HAP-1 (cell line): Measurements from ENCODE around the gene DSP.
A peak's percentile ranks its signal among the peaks of the same experiment; 100 is the strongest.

Experiments
- DNase-seq, 2 experiments: peaks; one replicate each; pipeline ENCODE4 v3.0.0-alpha.2; 2016 to 2020; ENCODE audit warnings: low spot score in 2 of 2
- H3K27me3 ChIP-seq: fragments of 250-450 bp; sonication (Bioruptor Pico); 2 replicates; pipeline ENCODE4 v1.5.1; 2020; ENCODE audit warnings: low read depth, mild to moderate bottlenecking, moderate library complexity
- H3K36me3 ChIP-seq: fragments of 250-450 bp; sonication (Bioruptor Pico); replicated peaks from 2 replicates; pipeline ENCODE4 v1.5.1; 2020; ENCODE audit warnings: mild to moderate bottlenecking
- H3K4me1 ChIP-seq: fragments of 250-450 bp; sonication (Bioruptor Pico); 2 replicates; pipeline ENCODE4 v1.5.1; 2020; ENCODE audit warnings: mild to moderate bottlenecking
- H3K4me3 ChIP-seq: fragments of 250-450 bp; sonication (Bioruptor Pico); 2 replicates; pipeline ENCODE4 v1.5.1; 2020; ENCODE audit warnings: mild to moderate bottlenecking, moderate library complexity
- H3K9me3 ChIP-seq: fragments of 250-450 bp; sonication (Bioruptor Pico); 2 replicates; pipeline ENCODE4 v1.5.1; 2020; ENCODE audit warnings: mild to moderate bottlenecking, moderate library complexity
- in situ Hi-C: fragments of 300-500 bp; cut with MboI; formaldehyde crosslinking; loops from 3 replicates; pipeline ENCODE4 v1.14.3; 2020; ENCODE audit warnings: low sequenced_read_pairs, inconsistent platforms, mixed read lengths

The DSP gene

GRCh38 chr6:7541175-7542064 lies at the start of gene DSP:
Gene DSP (plus strand): TSS chr6:7541671. CDS start chr6:7541916, 245 bp downstream.
- H3K27me3 ChIP-seq: no peaks in the 10 kb centered on the region
- peak within 1 kb of the TSS; percentile 78 for H3K4me3 ChIP-seq

GRCh38 chr6:7493866-7494265 lies 47.6 kb upstream of the DSP start:
- Histone ChIP-seq H3K4me3 (no peak overlapping the region), H3K27me3 (peaks cover 11% of the 10 kb centered on the region; the same call in 1 of the 2 replicates), H3K9me3 (no peaks in the 10 kb centered on the region), H3K4me1 (no peaks in the 10 kb centered on the region), H3K36me3 (no peaks in the 10 kb centered on the region)
- in situ Hi-C loops: no loop called here
- DNase-seq: no peak

More at GRCh38 chr6:7541175-7542064, at the start of gene DSP:
- H3K9me3 ChIP-seq: no peaks in the 10 kb centered on the region
- H3K36me3 ChIP-seq: no peaks in the 10 kb centered on the region
- peak; percentile 41 to 80 for DNase-seq
- peaks cover 22% of the 10 kb centered on the region for H3K4me1 ChIP-seq
- in situ Hi-C loops: no loop called here

- Histone ChIP-seq H3K9me3 (no peaks in the 10 kb centered on the region), H3K36me3 (no peaks in the 10 kb centered on the region), H3K4me1 (no peaks in the 10 kb centered on the region), H3K4me3 (no peak overlapping the region), H3K27me3 (peaks cover 11% of the 10 kb centered on the region; the same call in 1 of the 2 replicates)
- in situ Hi-C loops: no loop called here
- no peak for DNase-seq
Measured at GRCh38 chr6:7494638-7495037, 46.8 kb upstream of the DSP start.

- peaks cover 8% of the 10 kb centered on the region; the same call in 1 of the 2 replicates for H3K27me3 ChIP-seq
- H3K9me3 ChIP-seq: no peaks in the 10 kb centered on the region
- DNase-seq: no peak
- H3K4me1 ChIP-seq: no peaks in the 10 kb centered on the region
- no peak overlapping the region for H3K4me3 ChIP-seq
- in situ Hi-C loops: no loop called here
- no peaks in the 10 kb centered on the region for H3K36me3 ChIP-seq
Measured at GRCh38 chr6:7496266-7496875, 45.1 kb upstream of the DSP start.

- no peak for DNase-seq
- in situ Hi-C loops: no loop called here
- Histone ChIP-seq H3K4me1 (no peaks in the 10 kb centered on the region), H3K36me3 (no peaks in the 10 kb centered on the region), H3K9me3 (no peaks in the 10 kb centered on the region), H3K27me3 (peaks cover 3% of the 10 kb centered on the region; the same call in 1 of the 2 replicates), H3K4me3 (no peak overlapping the region)
Measured at GRCh38 chr6:7500752-7501282, 40.7 kb upstream of the DSP start.

- Histone ChIP-seq H3K27me3 (peaks cover under 1% of the 10 kb centered on the region; the same call in 1 of the 2 replicates), H3K4me3 (no peak overlapping the region), H3K4me1 (no peaks in the 10 kb centered on the region), H3K9me3 (no peaks in the 10 kb centered on the region), H3K36me3 (no peaks in the 10 kb centered on the region)
- no peak for DNase-seq
- in situ Hi-C loops: no loop called here
Measured at GRCh38 chr6:7502743-7503142, 38.7 kb upstream of the DSP start.

- H3K27me3 ChIP-seq: no peaks in the 10 kb centered on the region
- no peaks in the 10 kb centered on the region for H3K4me1 ChIP-seq
- in situ Hi-C loops: no loop called here
Measured at GRCh38 chr6:7504041-7504440, 37.4 kb upstream of the DSP start.

GRCh38 chr6:7505189-7505699 lies 36.2 kb upstream of the DSP start:
- H3K4me1 ChIP-seq: no peaks in the 10 kb centered on the region
- DNase-seq: no peak
- H3K9me3 ChIP-seq: no peaks in the 10 kb centered on the region
- no peaks in the 10 kb centered on the region for H3K36me3 ChIP-seq
- no peaks in the 10 kb centered on the region for H3K27me3 ChIP-seq
- in situ Hi-C loops: no loop called here
- no peak overlapping the region for H3K4me3 ChIP-seq

More at GRCh38 chr6:7504041-7504440, 37.4 kb upstream of the DSP start:
- DNase-seq: no peak
- no peaks in the 10 kb centered on the region for H3K36me3 ChIP-seq
- no peaks in the 10 kb centered on the region for H3K9me3 ChIP-seq
- no peak overlapping the region for H3K4me3 ChIP-seq

GRCh38 chr6:7507600-7507999 lies 33.9 kb upstream of the DSP start:
- DNase-seq: no peak
- H3K4me1 ChIP-seq: no peaks in the 10 kb centered on the region
- H3K4me3 ChIP-seq: no peak overlapping the region
- no peaks in the 10 kb centered on the region; the same call in 1 of the 2 replicates for H3K27me3 ChIP-seq
- H3K9me3 ChIP-seq: no peaks in the 10 kb centered on the region
- in situ Hi-C loops: no loop called here
- H3K36me3 ChIP-seq: no peaks in the 10 kb centered on the region

GRCh38 chr6:7512320-7512719 lies 29.2 kb upstream of the DSP start:
- Histone ChIP-seq H3K36me3 (no peaks in the 10 kb centered on the region), H3K4me1 (no peaks in the 10 kb centered on the region), H3K27me3 (no peaks in the 10 kb centered on the region; the same call in none of the 2 replicates), H3K4me3 (no peak overlapping the region), H3K9me3 (no peaks in the 10 kb centered on the region)
- in situ Hi-C loops: no loop called here
- DNase-seq: no peak

- Histone ChIP-seq H3K27me3 (no peaks in the 10 kb centered on the region; the same call in none of the 2 replicates), H3K9me3 (no peaks in the 10 kb centered on the region), H3K36me3 (no peaks in the 10 kb centered on the region), H3K4me1 (no peaks in the 10 kb centered on the region), H3K4me3 (no peak overlapping the region)
- in situ Hi-C loops: no loop called here
- DNase-seq: no peak
Measured at GRCh38 chr6:7513529-7513928, 27.9 kb upstream of the DSP start.

GRCh38 chr6:7515363-7515762 lies 26.1 kb upstream of the DSP start:
- in situ Hi-C loops: no loop called here
- no peaks in the 10 kb centered on the region for H3K4me1 ChIP-seq
- no peak for DNase-seq
- H3K9me3 ChIP-seq: no peaks in the 10 kb centered on the region
- no peak overlapping the region for H3K4me3 ChIP-seq
- H3K27me3 ChIP-seq: no peaks in the 10 kb centered on the region; the same call in none of the 2 replicates
- H3K36me3 ChIP-seq: no peaks in the 10 kb centered on the region

GRCh38 chr6:7518877-7519276 lies 22.6 kb upstream of the DSP start:
- Histone ChIP-seq H3K27me3 (no peaks in the 10 kb centered on the region; the same call in 1 of the 2 replicates), H3K4me3 (no peak overlapping the region), H3K4me1 (no peaks in the 10 kb centered on the region), H3K36me3 (no peaks in the 10 kb centered on the region), H3K9me3 (no peaks in the 10 kb centered on the region)
- peak in 1 of 2 experiments; percentile 10 for DNase-seq
- in situ Hi-C loops: no loop called here

- Histone ChIP-seq H3K4me1 (no peaks in the 10 kb centered on the region), H3K9me3 (no peaks in the 10 kb centered on the region), H3K36me3 (no peaks in the 10 kb centered on the region), H3K27me3 (no peaks in the 10 kb centered on the region), H3K4me3 (no peak overlapping the region)
- in situ Hi-C loops: no loop called here
- no peak for DNase-seq
Measured at GRCh38 chr6:7522873-7523272, 18.6 kb upstream of the DSP start.
